Activated naive CD4-positive, alpha-beta T cell treated with anti-CD3 and anti-CD28 coated beads for 36 hours (primary cell): ENCODE measurements around the gene TUBGCP4. TPM values are rescaled to one million over a fixed set of nuclear protein-coding genes. Genes with fewer than 3 reads are reported as not detected.

Experiments used
- CTCF ChIA-PET: fragments of 350-600 bp; sonication (Branson Sonifier 250); formaldehyde crosslinking; loops from one replicate; lab custom pipeline; 2021; ENCODE audit warnings: antibody characterized with exemption; lab: Charles Lee
- DNase-seq: peaks from one replicate; pipeline ENCODE4 v3.0.0-alpha.2; 2020
- H3K27ac Mint-ChIP-seq: one replicate; pipeline ENCODE4 v1.8.0; 2021; ENCODE audit warnings: mild to moderate bottlenecking, mixed read lengths
- H3K27me3 Mint-ChIP-seq: one replicate; pipeline ENCODE4 v1.8.0; 2021; ENCODE audit warnings: low read depth, mixed read lengths
- H3K36me3 Mint-ChIP-seq: one replicate; pipeline ENCODE4 v1.8.0; 2021; ENCODE audit warnings: low read depth, mixed read lengths
- H3K4me1 Mint-ChIP-seq: one replicate; pipeline ENCODE4 v1.8.0; 2021; ENCODE audit warnings: low read depth, mixed read lengths
- H3K4me3 Mint-ChIP-seq: one replicate; pipeline ENCODE4 v1.8.0; 2021; ENCODE audit warnings: mild to moderate bottlenecking, moderate library complexity, mixed read lengths
- H3K9me3 Mint-ChIP-seq: one replicate; pipeline ENCODE4 v1.8.0; 2021; ENCODE audit warnings: mixed read lengths
- intact Hi-C: fragments of 100-400 bp; cut with micrococcal nuclease; formaldehyde crosslinking; loops from one replicate; pipeline ENCODE4 v1.15.1; 2023
- total RNA-seq, 2 experiments: library from RNA; stranded (reverse); gene quantifications; one replicate each; pipeline ENCODE4 v1.2.3, GENCODE V29; 2021

TUBGCP4 gene
- total RNA-seq, 2 experiments from 2014 or later, result 34.5 to 35.3 TPM

GRCh38 chr15:43439268-43439667 lies 68.4 kb downstream of the TUBGCP4 start:
- no peak for DNase-seq
- H3K27ac Mint-ChIP-seq, result no peak overlapping the region
- intact Hi-C loops, result no loop called here
- CTCF ChIA-PET, result no interaction called here
- no peak overlapping the region for H3K4me3 Mint-ChIP-seq
- H3K27me3 Mint-ChIP-seq, result no peaks in the 10 kb centered on the region
- H3K9me3 Mint-ChIP-seq, result no peaks in the 10 kb centered on the region
- H3K4me1 Mint-ChIP-seq, result peaks cover 7% of the 10 kb centered on the region
- H3K36me3 Mint-ChIP-seq, result peaks cover 3% of the 10 kb centered on the region

- peaks cover 4% of the 10 kb centered on the region for H3K36me3 Mint-ChIP-seq
- peaks cover 7% of the 10 kb centered on the region for H3K4me1 Mint-ChIP-seq
- CTCF ChIA-PET, result interaction anchor here (0.5 to 2.1 kb wide), 14 partner anchors 19 to 723 kb away, joined by 3 to 23 read pairs (median 4); partner anchors contain the start of gene PDIA3
- no peaks in the 10 kb centered on the region for H3K9me3 Mint-ChIP-seq
- H3K27me3 Mint-ChIP-seq, result no peaks in the 10 kb centered on the region
- no peak overlapping the region for H3K4me3 Mint-ChIP-seq
- DNase-seq, result peak; percentile 68
- intact Hi-C loops, result loop anchor here (1.0 to 2.0 kb wide), 3 partner anchors 52 to 336 kb away; partner anchors contain the start of genes ELL3 and TP53BP1
- H3K27ac Mint-ChIP-seq, result peak overlapping the region; percentile 86
Observed at GRCh38 chr15:43440721-43441281, 69.9 kb downstream of the TUBGCP4 start.

GRCh38 chr15:43441316-43441715 lies 70.4 kb downstream of the TUBGCP4 start:
- peak overlapping the region; percentile 86 for H3K27ac Mint-ChIP-seq
- no peaks in the 10 kb centered on the region for H3K27me3 Mint-ChIP-seq
- intact Hi-C loops, result loop anchor here (1.0 to 2.0 kb wide), 3 partner anchors 52 to 335 kb away; partner anchors contain the start of genes ELL3 and TP53BP1
- H3K36me3 Mint-ChIP-seq, result peaks cover 5% of the 10 kb centered on the region
- DNase-seq, result peak; percentile 49
- CTCF ChIA-PET, result interaction anchor here (0.6 to 2.1 kb wide), 9 partner anchors 20 to 337 kb away, joined by 3 to 23 read pairs (median 4); partner anchors contain the start of gene PDIA3
- peaks cover 8% of the 10 kb centered on the region for H3K4me1 Mint-ChIP-seq
- H3K4me3 Mint-ChIP-seq, result no peak overlapping the region
- H3K9me3 Mint-ChIP-seq, result no peaks in the 10 kb centered on the region

GRCh38 chr15:43446344-43446743 lies 75.4 kb downstream of the TUBGCP4 start:
- Mint-ChIP-seq H3K4me1 (peaks cover 12% of the 10 kb centered on the region), H3K36me3 (peaks cover 4% of the 10 kb centered on the region), H3K9me3 (no peaks in the 10 kb centered on the region), H3K27ac (no peak overlapping the region), H3K27me3 (no peaks in the 10 kb centered on the region), H3K4me3 (no peak overlapping the region)
- CTCF ChIA-PET, result no interaction called here
- peak; percentile 13 for DNase-seq
- intact Hi-C loops, result no loop called here

- no peak overlapping the region for H3K4me3 Mint-ChIP-seq
- CTCF ChIA-PET, result no interaction called here
- intact Hi-C loops, result no loop called here
Observed at GRCh38 chr15:43449981-43450380, 79.1 kb downstream of the TUBGCP4 start.

More at GRCh38 chr15:43449981-43450380, 79.1 kb downstream of the TUBGCP4 start:
- Mint-ChIP-seq H3K9me3 (no peaks in the 10 kb centered on the region), H3K4me1 (peaks cover 11% of the 10 kb centered on the region), H3K27ac (no peak overlapping the region), H3K36me3 (peaks cover 4% of the 10 kb centered on the region), H3K27me3 (no peaks in the 10 kb centered on the region)
- no peak for DNase-seq

Other genes with a start within 250 kb of the TUBGCP4 start
- 1 to 10 TPM; 5.8 to 6.6 TPM for gene TMEM62, start 237.5 kb upstream of the TUBGCP4 start, total RNA-seq
- gene CCNDBP1, start 185.7 kb upstream of the TUBGCP4 start, total RNA-seq, result 10 to 100 TPM; 54.6 to 62.1 TPM
- gene EPB42, start 150.1 kb upstream of the TUBGCP4 start, total RNA-seq, result not detected
- not detected for gene TGM5, start 104.2 kb upstream of the TUBGCP4 start, total RNA-seq
- gene TGM7, start 68.8 kb upstream of the TUBGCP4 start, total RNA-seq, result not detected
- 1 to 10 TPM; 4.2 to 4.3 TPM for gene LCMT2, start 40.5 kb upstream of the TUBGCP4 start, total RNA-seq
- 10 to 100 TPM; 13.6 to 13.9 TPM for gene ZSCAN29, start 58 bp upstream of the TUBGCP4 start, total RNA-seq
- 10 to 100 TPM; 18.9 to 22.3 TPM for gene TP53BP1, start 122.1 kb downstream of the TUBGCP4 start, total RNA-seq
- gene MAP1A, start 146.5 kb downstream of the TUBGCP4 start, total RNA-seq, result 1 to 10 TPM; 1.2 to 1.4 TPM
- gene PPIP5K1, start 219.1 kb downstream of the TUBGCP4 start, total RNA-seq, result 10 to 100 TPM; 27.8 to 33.4 TPM
- gene CKMT1B, start 222.9 kb downstream of the TUBGCP4 start, total RNA-seq, result 1 to 10 TPM in 1 of 2 experiments, under 1 TPM in 1; 0.29 to 1.0 TPM
- under 1 TPM; 0.50 to 0.77 TPM for gene STRC, start 247.7 kb downstream of the TUBGCP4 start, total RNA-seq